Fibroblast of lung (primary cell): ENCODE data around the gene C9orf85. TPM values are rescaled to one million over a fixed set of nuclear protein-coding genes. Genes with fewer than 3 reads are reported as not detected.

ENCODE experiments used
- DNase-seq, 2 donors: peaks; one replicate each; pipeline versions ENCODE4 v3.0.0 to v3.0.0-alpha.2; 2010; ENCODE audit warnings: low read depth in 2 of 2
- H2AFZ ChIP-seq: 2 replicates; pipeline ENCODE4 v1.5.1; 2012; ENCODE audit warnings: low read length, control low read depth, inconsistent platforms
- H3K27ac ChIP-seq: 2 replicates; pipeline ENCODE4 v1.5.1; 2011; ENCODE audit warnings: low read length, control low read depth; ENCODE audit not compliant: insufficient read depth
- H3K27me3 ChIP-seq: 2 replicates; pipeline ENCODE4 v1.5.1; 2011; ENCODE audit warnings: mild to moderate bottlenecking, low read length; ENCODE audit not compliant: control insufficient read depth, insufficient read depth
- H3K36me3 ChIP-seq: 2 replicates; pipeline ENCODE4 v1.5.1; 2011; ENCODE audit warnings: low read length; ENCODE audit not compliant: control insufficient read depth, insufficient read depth
- H3K4me1 ChIP-seq: 2 replicates; pipeline ENCODE4 v1.5.1; 2011; ENCODE audit warnings: low read length; ENCODE audit not compliant: control insufficient read depth, insufficient read depth; ENCODE audit errors: extremely low read depth
- H3K4me2 ChIP-seq: 2 replicates; pipeline ENCODE4 v1.5.1; 2011; ENCODE audit warnings: low read length, control low read depth; ENCODE audit not compliant: insufficient read depth; ENCODE audit errors: extremely low read depth
- H3K4me3 ChIP-seq, 4 experiments: fragments of 200-600 bp in 1 of 4; sonication (generic) in 1 of 4; replicated peaks in 1 of 4; 2 replicates each; pipeline ENCODE4 v1.5.1; 2011 to 2016; ENCODE audit warnings: low read length in 4 of 4, low read depth in 3 of 4, mild to moderate bottlenecking in 3 of 4, control low read depth in 2 of 4, inconsistent platforms in 1 of 4, mixed read lengths in 1 of 4; ENCODE audit not compliant: insufficient read depth in 1 of 4; ENCODE audit errors: control extremely low read depth in 1 of 4
- H3K79me2 ChIP-seq: 2 replicates; pipeline ENCODE4 v1.5.1; 2012; ENCODE audit warnings: mild to moderate bottlenecking, low read length, inconsistent platforms; ENCODE audit not compliant: control insufficient read depth, insufficient read depth
- H3K9ac ChIP-seq: 2 replicates; pipeline ENCODE4 v1.5.1; 2011; ENCODE audit warnings: mild to moderate bottlenecking, low read length, control low read depth; ENCODE audit not compliant: insufficient read depth
- H3K9me3 ChIP-seq: 2 replicates; pipeline ENCODE4 v1.5.1; 2012; ENCODE audit warnings: low read depth, low read length; ENCODE audit not compliant: control insufficient read depth, insufficient read depth
- H4K20me1 ChIP-seq: 2 replicates; pipeline ENCODE4 v1.5.1; 2011; ENCODE audit warnings: low read length; ENCODE audit not compliant: control insufficient read depth, insufficient read depth; ENCODE audit errors: extremely low read depth
- CTCF ChIP-seq, 2 donors: IDR thresholded peaks in 1 of 2; conservative IDR thresholded peaks in 1 of 2; 1 replicate in 1 of 2; 2 replicates in 1 of 2; pipeline ENCODE4 v1.5.1; 2011 to 2012; ENCODE audit warnings: low read length in 2 of 2, control low read depth in 1 of 2, inconsistent platforms in 1 of 2, low read depth in 1 of 2, mild to moderate bottlenecking in 1 of 2
- EZH2 ChIP-seq: IDR thresholded peaks from 2 replicates; pipeline ENCODE4 v1.5.1; 2012; ENCODE audit warnings: low read length, control low read depth, mild to moderate bottlenecking; ENCODE audit errors: missing control alignments
- polyA plus RNA-seq, 2 donors: library from polyadenylated mRNA; depleted of rRNA in 1 of 2; stranded (reverse) in 1 of 2; unstranded in 1 of 2; fragments of >200 nt; gene quantifications; 2 replicates each; pipeline ENCODE4 v1.2.1, GENCODE V29; 2011 to 2012; ENCODE audit warnings: missing spikeins in 1 of 2
- total RNA-seq: library from RNA; depleted of rRNA; stranded (reverse); fragments of >200 nt; gene quantifications from 2 replicates; pipeline ENCODE4 v1.2.1, GENCODE V29; 2014

Gene C9orf85
- total and polyA plus RNA-seq, 2 donors (not counting 1 experiment from before 2014, with no cell fraction given), result 17.3 to 22.5 TPM

GRCh38 chr9:71876106-71876505 is 35.3 kb upstream of the C9orf85 start:
- no peak overlapping the region for H3K4me2 ChIP-seq
- H3K79me2 ChIP-seq, result peaks cover 20% of the 10 kb centered on the region
- DNase-seq, result no peak
- H3K4me3 ChIP-seq, result no peak overlapping the region
- no peak for TF ChIP-seq CTCF (conservative IDR thresholded peaks at IDR 0.05 in 1 of 2, IDR thresholded peaks at IDR 0.05 in 1 of 2; ENCODE audit: low read depth in 1 of 2, low read length in 2 of 2)
- no peak for TF ChIP-seq EZH2
- no peaks in the 10 kb centered on the region for H3K4me1 ChIP-seq
- H3K9ac ChIP-seq, result no peak overlapping the region
- no peak overlapping the region for H2AFZ ChIP-seq
- H3K27me3 ChIP-seq, result no peaks in the 10 kb centered on the region
- no peak overlapping the region for H3K27ac ChIP-seq
- H4K20me1 ChIP-seq, result no peaks in the 10 kb centered on the region
- no peaks in the 10 kb centered on the region for H3K9me3 ChIP-seq
- H3K36me3 ChIP-seq, result no peaks in the 10 kb centered on the region

DNA sequence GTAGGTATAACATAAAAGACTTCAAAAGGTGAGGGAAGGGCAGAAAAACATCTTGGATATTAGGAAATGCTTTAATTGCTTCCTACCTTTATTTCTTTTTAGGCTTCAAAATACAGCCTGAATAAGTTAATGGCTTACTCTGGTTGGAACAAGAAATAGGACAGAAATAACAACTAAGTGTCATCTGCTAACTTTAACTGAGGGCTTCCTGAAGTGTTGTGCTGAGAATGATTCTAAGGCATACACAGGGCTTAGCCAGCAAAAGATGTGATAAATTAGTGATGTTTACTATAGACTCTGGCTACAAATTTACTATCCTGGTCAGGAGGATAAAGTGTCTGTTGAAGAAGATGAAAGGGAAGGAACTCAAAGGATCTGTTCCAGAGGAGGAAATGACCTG is 34.6 kb upstream of the C9orf85 start:
- H3K4me1 ChIP-seq, result no peaks in the 10 kb centered on the region
- H3K27ac ChIP-seq, result no peak overlapping the region
- no peak overlapping the region for H2AFZ ChIP-seq
- H3K4me3 ChIP-seq, result no peak overlapping the region
- H3K4me2 ChIP-seq, result no peak overlapping the region
- no peaks in the 10 kb centered on the region for H3K9me3 ChIP-seq
- TF ChIP-seq EZH2, result no peak
- TF ChIP-seq CTCF (conservative IDR thresholded peaks at IDR 0.05 in 1 of 2, IDR thresholded peaks at IDR 0.05 in 1 of 2; ENCODE audit: low read depth in 1 of 2, low read length in 2 of 2), result no peak
- H3K79me2 ChIP-seq, result peaks cover 20% of the 10 kb centered on the region
- DNase-seq, result no peak
- H3K27me3 ChIP-seq, result no peaks in the 10 kb centered on the region
- H3K9ac ChIP-seq, result no peak overlapping the region
- no peaks in the 10 kb centered on the region for H3K36me3 ChIP-seq
- H4K20me1 ChIP-seq, result no peaks in the 10 kb centered on the region

DNA sequence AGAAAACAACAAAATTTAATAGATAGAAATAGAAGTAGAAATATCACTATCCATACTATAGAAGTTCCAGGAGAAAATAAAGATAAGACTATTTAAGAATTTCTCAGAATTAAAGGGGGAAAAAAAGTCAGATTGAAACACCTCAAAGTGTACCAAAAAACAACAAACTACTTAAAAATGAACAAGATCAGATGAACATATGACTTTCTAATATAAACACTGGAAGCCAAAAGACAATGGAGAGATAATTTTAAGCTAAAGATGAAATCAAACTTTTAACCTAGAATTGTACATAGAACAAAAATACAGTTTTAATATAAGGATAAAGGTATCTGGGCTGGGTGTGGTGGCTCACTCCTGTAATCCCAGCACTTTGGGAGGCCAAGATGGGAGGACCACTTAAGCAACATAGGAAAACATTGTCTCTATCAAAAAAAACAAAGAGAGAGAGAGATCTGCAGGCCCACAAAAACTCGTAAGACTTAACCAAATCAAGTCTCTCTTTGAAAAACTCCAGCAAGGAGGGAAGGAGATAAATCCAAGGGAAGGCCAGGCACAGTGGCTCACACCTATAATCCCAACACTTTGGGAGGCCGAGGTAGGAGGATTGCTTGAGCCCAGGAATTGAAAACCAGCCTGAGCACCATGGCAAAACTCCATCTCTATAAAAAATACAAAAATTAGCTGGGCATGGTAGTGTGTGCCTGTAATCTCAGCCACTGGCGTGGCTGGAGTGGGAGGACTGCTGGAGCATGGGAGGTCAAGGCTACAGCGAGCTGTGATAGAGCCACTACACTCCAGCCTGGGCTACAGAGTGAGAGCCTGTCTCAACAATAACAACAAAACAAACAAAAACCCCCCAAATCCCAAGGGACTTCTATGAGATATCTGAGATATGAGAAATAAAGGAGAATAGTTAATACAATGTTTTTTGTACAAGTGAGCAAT is 32.8 kb upstream of the C9orf85 start:
- no peaks in the 10 kb centered on the region for H3K36me3 ChIP-seq
- no peak for TF ChIP-seq EZH2
- TF ChIP-seq CTCF (conservative IDR thresholded peaks at IDR 0.05 in 1 of 2, IDR thresholded peaks at IDR 0.05 in 1 of 2; ENCODE audit: low read depth in 1 of 2, low read length in 2 of 2), result no peak
- H3K27me3 ChIP-seq, result no peaks in the 10 kb centered on the region
- H3K4me1 ChIP-seq, result no peaks in the 10 kb centered on the region
- H3K27ac ChIP-seq, result no peak overlapping the region
- DNase-seq, result no peak
- no peak overlapping the region for H3K9ac ChIP-seq
- no peaks in the 10 kb centered on the region for H4K20me1 ChIP-seq
- H3K4me3 ChIP-seq, result no peak overlapping the region
- H3K9me3 ChIP-seq, result no peaks in the 10 kb centered on the region
- H2AFZ ChIP-seq, result no peak overlapping the region
- peaks cover 20% of the 10 kb centered on the region for H3K79me2 ChIP-seq
- no peak overlapping the region for H3K4me2 ChIP-seq
